ENCODE results near the gene HPDL.

DNA sequence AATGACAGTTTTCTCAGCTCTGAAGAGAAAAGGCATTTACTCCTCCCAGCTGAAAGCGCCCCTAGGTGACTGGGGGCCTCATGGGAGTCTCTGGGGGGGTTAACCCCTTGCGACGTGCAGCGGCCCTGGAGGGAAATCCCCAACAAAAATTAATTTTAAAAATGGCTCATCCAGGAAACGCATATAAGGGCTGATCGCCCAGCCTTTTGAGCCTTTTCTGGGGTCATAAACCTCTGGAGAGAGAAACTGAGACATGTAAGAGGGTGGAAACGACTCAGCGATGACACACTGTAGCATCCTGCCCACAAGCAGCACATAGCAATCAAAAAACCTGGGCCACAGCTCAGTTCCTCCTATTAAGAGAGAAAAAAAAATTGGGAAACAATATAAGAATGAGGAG, 20.4 kb upstream of the HPDL start:
- TF ChIP-seq, protein P1, sequence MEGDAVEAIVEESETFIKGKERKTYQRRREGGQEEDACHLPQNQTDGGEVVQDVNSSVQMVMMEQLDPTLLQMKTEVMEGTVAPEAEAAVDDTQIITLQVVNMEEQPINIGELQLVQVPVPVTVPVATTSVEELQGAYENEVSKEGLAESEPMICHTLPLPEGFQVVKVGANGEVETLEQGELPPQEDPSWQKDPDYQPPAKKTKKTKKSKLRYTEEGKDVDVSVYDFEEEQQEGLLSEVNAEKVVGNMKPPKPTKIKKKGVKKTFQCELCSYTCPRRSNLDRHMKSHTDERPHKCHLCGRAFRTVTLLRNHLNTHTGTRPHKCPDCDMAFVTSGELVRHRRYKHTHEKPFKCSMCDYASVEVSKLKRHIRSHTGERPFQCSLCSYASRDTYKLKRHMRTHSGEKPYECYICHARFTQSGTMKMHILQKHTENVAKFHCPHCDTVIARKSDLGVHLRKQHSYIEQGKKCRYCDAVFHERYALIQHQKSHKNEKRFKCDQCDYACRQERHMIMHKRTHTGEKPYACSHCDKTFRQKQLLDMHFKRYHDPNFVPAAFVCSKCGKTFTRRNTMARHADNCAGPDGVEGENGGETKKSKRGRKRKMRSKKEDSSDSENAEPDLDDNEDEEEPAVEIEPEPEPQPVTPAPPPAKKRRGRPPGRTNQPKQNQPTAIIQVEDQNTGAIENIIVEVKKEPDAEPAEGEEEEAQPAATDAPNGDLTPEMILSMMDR (IDR thresholded peaks at IDR 0.05) = no peak
- TF ChIP-seq POLR2A (IDR thresholded peaks at IDR 0.05) = no peak

Measured in Peyer's patch (tissue), 4 donors.